HG02885 (cell line): ENCODE data around the gene FAM114A2.

Source experiments
- ATAC-seq: cut with Tn5 transposase; IDR thresholded peaks from one replicate; pipeline ENCODE4 v1.9.1; 2021; ENCODE audit warnings: mild to moderate bottlenecking; ENCODE audit not compliant: unreplicated experiment, poor library complexity

FAM114A2 gene

DNA sequence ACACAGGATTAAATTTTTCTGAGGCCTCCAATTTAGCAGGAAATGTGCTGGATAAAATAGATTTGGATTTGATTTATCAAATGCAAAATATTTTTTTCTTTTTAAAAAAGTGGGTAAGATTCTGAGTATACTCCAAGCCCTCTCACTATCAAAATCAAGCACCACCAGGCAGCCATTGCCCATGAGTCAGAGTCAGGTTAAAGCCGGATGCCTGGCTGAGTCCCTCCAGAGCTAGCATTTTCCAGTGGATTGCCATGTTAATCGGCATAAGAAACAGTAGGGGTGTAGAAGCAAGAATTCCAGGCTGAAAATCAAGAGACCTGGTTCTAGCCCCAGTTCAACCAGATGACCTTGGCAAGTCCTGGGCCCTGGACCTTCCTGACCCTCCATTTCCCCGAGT, 85.3 kb downstream of the FAM114A2 start:
- no peak for ATAC-seq

- no peak for ATAC-seq
These were observed 85.8 kb downstream of the FAM114A2 start for GRCh38 chr5:153952893-153953292.

- no peak for ATAC-seq
These were observed 86.7 kb downstream of the FAM114A2 start for GRCh38 chr5:153952057-153952456.

GRCh38 chr5:153941265-153941664, 97.4 kb downstream of the FAM114A2 start:
- ATAC-seq = no peak
